Measurements from ENCODE around the gene TNFSF13B. TPM values are rescaled to one million over a fixed set of nuclear protein-coding genes. Genes with fewer than 3 reads are reported as not detected.
A peak's percentile ranks its signal among the peaks of the same experiment; 100 is the strongest.

TNFSF13B gene
- total and polyA plus RNA-seq, 7 donors = 1.1 to 11.5 (median 3.7) TPM

- WGBS, 2 donors = 25 to 40% methylated on average over 3 of the region's 3 CpGs
These were observed 924 bp downstream of the TNFSF13B start for GRCh38 chr13:108270442-108270841.

DNA sequence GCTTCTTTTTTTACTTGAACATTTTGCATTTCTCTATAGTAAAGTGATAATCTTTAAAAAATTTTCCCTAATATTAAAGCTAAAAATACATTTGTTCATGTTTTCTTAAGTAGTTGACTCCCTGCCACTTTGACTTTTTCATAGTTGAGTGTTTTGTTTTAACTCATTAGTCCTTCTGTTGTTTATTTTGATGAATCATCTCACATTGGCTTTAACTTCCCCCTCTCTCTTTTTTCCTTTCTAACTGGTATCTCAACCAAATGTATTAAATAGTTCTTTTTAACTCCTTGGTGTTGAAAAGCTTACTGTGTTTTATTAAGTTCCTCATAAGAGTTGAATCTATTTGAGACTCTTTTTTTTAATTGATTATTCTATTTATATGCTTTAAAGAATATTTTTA is 2.8 kb downstream of the TNFSF13B start:
- H3K4me1 ChIP-seq = peaks cover 0 to 8% (median 0%) of the 10 kb centered on the region in 4 donors
- no peaks in the 10 kb centered on the region for H3K36me3 ChIP-seq
- DNase-seq = no peak
- no peak overlapping the region for H3K27ac ChIP-seq
- intact Hi-C loops (cut with DNase I) = no loop called here
- H3K27me3 ChIP-seq = no peaks in the 10 kb centered on the region
- TF ChIP-seq POLR2A (IDR thresholded peaks at IDR 0.05) (no peak), CTCF (IDR thresholded peaks at IDR 0.05) (no peak), POLR2AphosphoS5 (IDR thresholded peaks at IDR 0.05) (no peak), EP300 (IDR thresholded peaks at IDR 0.05) (no peak)
- H3K4me3 ChIP-seq = no peak overlapping the region
- H3K9me3 ChIP-seq = no peaks in the 10 kb centered on the region

More at GRCh38 chr13:108270442-108270841, 924 bp downstream of the TNFSF13B start:
- Histone ChIP-seq H3K36me3 (peaks cover 0 to 5% (median 0%) of the 10 kb centered on the region in 4 donors), H3K4me1 (peaks cover 0 to 8% (median 0%) of the 10 kb centered on the region in 4 donors), H3K9me3 (no peaks in the 10 kb centered on the region), H3K4me3 (peak overlapping the region; percentile 1 to 46 (median 38)), H3K27me3 (no peaks in the 10 kb centered on the region), H3K27ac (peak overlapping the region; percentile 33 to 63 (median 53))
- TF ChIP-seq EP300 (IDR thresholded peaks at IDR 0.05) (no peak), POLR2A (IDR thresholded peaks at IDR 0.05) (no peak), CTCF (IDR thresholded peaks at IDR 0.05) (no peak), POLR2AphosphoS5 (IDR thresholded peaks at IDR 0.05) (no peak)
- intact Hi-C loops (cut with DNase I) = no loop called here
- no peak for DNase-seq

DNA sequence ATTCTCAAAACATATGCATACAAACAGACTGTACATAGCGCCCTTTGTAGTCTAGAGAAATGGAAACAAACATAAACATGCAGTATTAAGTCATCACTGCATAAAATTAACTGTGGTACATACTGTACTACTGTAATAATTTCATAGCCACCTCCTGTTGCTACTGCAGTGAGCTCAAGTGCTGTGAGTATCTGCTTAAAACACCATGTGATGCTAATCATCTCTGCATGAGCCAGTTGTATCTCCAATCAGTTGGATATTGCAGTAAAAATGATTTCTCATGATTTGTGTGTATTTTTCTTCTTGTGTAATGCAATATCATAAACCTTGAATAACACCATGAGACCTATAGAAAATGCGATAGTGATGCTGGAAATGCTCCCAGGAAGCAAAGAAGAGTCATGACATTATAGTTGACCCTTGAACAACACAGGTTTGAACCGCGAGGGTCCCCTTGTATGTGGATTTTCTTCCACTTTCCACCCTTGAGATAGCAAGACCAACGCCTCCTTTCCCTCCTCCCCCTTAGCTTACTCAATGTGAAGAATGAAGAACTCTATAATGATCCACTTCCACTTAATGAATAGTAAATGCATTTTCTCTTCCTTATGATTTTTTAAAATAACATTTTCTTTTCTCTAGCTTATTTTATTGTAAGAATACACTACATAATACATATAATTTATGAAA is 4.1 kb downstream of the TNFSF13B start:
- no peak for TF ChIP-seq POLR2A (IDR thresholded peaks at IDR 0.05)
- TF ChIP-seq CTCF (IDR thresholded peaks at IDR 0.05) = no peak
- no peak for TF ChIP-seq EP300 (IDR thresholded peaks at IDR 0.05)
- no peak for TF ChIP-seq POLR2AphosphoS5 (IDR thresholded peaks at IDR 0.05)
- H3K4me1 ChIP-seq = peaks cover 0 to 8% (median 0%) of the 10 kb centered on the region in 4 donors
- no peaks in the 10 kb centered on the region for H3K9me3 ChIP-seq
- H3K36me3 ChIP-seq = no peaks in the 10 kb centered on the region
- WGBS, 2 donors = 89 to 92% methylated on average over 5 of the region's 5 CpGs
- no peak for DNase-seq
- H3K27me3 ChIP-seq = no peaks in the 10 kb centered on the region
- H3K27ac ChIP-seq = no peak overlapping the region
- no peak overlapping the region for H3K4me3 ChIP-seq
- intact Hi-C loops (cut with DNase I) = no loop called here

- intact Hi-C loops (cut with DNase I) = no loop called here
- H3K27me3 ChIP-seq = no peaks in the 10 kb centered on the region
- no peak overlapping the region for H3K4me3 ChIP-seq
- H3K4me1 ChIP-seq = peaks cover 0 to 8% (median 0%) of the 10 kb centered on the region in 4 donors
- no peak for TF ChIP-seq EP300 (IDR thresholded peaks at IDR 0.05)
- TF ChIP-seq POLR2AphosphoS5 (IDR thresholded peaks at IDR 0.05) = no peak
- TF ChIP-seq POLR2A (IDR thresholded peaks at IDR 0.05) = no peak
- TF ChIP-seq CTCF (IDR thresholded peaks at IDR 0.05) = no peak
- no peak overlapping the region for H3K27ac ChIP-seq
- DNase-seq = no peak
- no peaks in the 10 kb centered on the region for H3K36me3 ChIP-seq
- H3K9me3 ChIP-seq = no peaks in the 10 kb centered on the region
These were observed 5.2 kb downstream of the TNFSF13B start for GRCh38 chr13:108274718-108275117.

- Histone ChIP-seq H3K9me3 (no peaks in the 10 kb centered on the region), H3K4me1 (no peaks in the 10 kb centered on the region), H3K27ac (no peak overlapping the region), H3K27me3 (no peaks in the 10 kb centered on the region), H3K36me3 (no peaks in the 10 kb centered on the region), H3K4me3 (no peak overlapping the region)
- TF ChIP-seq POLR2AphosphoS5 (IDR thresholded peaks at IDR 0.05) (no peak), CTCF (IDR thresholded peaks at IDR 0.05) (no peak), EP300 (IDR thresholded peaks at IDR 0.05) (no peak), POLR2A (IDR thresholded peaks at IDR 0.05) (no peak)
- intact Hi-C loops (cut with DNase I) = no loop called here
- peak; percentile 62 for DNase-seq
- WGBS, 2 donors = 39 to 63% methylated on average over 6 of the region's 6 CpGs
These were observed 6.5 kb downstream of the TNFSF13B start for GRCh38 chr13:108276060-108276459.

All from sigmoid colon (tissue), 7 donors.